ENCODE data around the gene BRSK2.
"Not testable (repeated sequence)": the region's sequence is repeated elsewhere in the genome, so short reads cannot be mapped to it uniquely, and the experiment has no call there.

The BRSK2 gene

GRCh38 chr11:1354125-1354938 lies 35.4 kb upstream of the BRSK2 start:
- no peak for DNase-seq

- no peak for DNase-seq
Observed at GRCh38 chr11:1356007-1356435, 33.7 kb upstream of the BRSK2 start.

GRCh38 chr11:1356478-1356960 lies 33.2 kb upstream of the BRSK2 start:
- no peak for DNase-seq

GRCh38 chr11:1358286-1358685 lies 31.4 kb upstream of the BRSK2 start:
- no peak for DNase-seq

- DNase-seq = not testable (repeated sequence)
Observed at GRCh38 chr11:1358931-1359330, 30.8 kb upstream of the BRSK2 start.

- no peak for DNase-seq
Observed at GRCh38 chr11:1359556-1359955, 30.2 kb upstream of the BRSK2 start.

GRCh38 chr11:1360181-1360834 lies 29.4 kb upstream of the BRSK2 start:
- DNase-seq = no peak

- no peak for DNase-seq
Observed at GRCh38 chr11:1360835-1361357, 28.8 kb upstream of the BRSK2 start.

GRCh38 chr11:1361882-1362281 lies 27.9 kb upstream of the BRSK2 start:
- DNase-seq = no peak

- no peak for DNase-seq
Observed at GRCh38 chr11:1367721-1368120, 22.0 kb upstream of the BRSK2 start.

- DNase-seq = no peak
Observed at GRCh38 chr11:1368216-1368615, 21.5 kb upstream of the BRSK2 start.

GRCh38 chr11:1368966-1369365 lies 20.8 kb upstream of the BRSK2 start:
- DNase-seq = no peak

GRCh38 chr11:1369371-1370005 lies 20.2 kb upstream of the BRSK2 start:
- DNase-seq = no peak

GRCh38 chr11:1370186-1371025 lies 19.3 kb upstream of the BRSK2 start:
- DNase-seq = no peak

- no peak for DNase-seq
Observed at GRCh38 chr11:1371026-1371325, 18.8 kb upstream of the BRSK2 start.

- DNase-seq = no peak
Observed at GRCh38 chr11:1371377-1371776, 18.4 kb upstream of the BRSK2 start.

- DNase-seq = no peak
Observed at GRCh38 chr11:1371836-1372465, 17.8 kb upstream of the BRSK2 start.

- no peak for DNase-seq
Observed at GRCh38 chr11:1372660-1373059, 17.1 kb upstream of the BRSK2 start.

- no peak for DNase-seq
Observed at GRCh38 chr11:1373536-1374214, 16.1 kb upstream of the BRSK2 start.

- no peak for DNase-seq
Observed at GRCh38 chr11:1375161-1375954, 14.4 kb upstream of the BRSK2 start.

GRCh38 chr11:1375955-1376258 lies 13.8 kb upstream of the BRSK2 start:
- no peak for DNase-seq

Data from CD4-positive, alpha-beta T cell treated with Interleukin-10 for 1 hour (primary cell).